GM18867 (cell line): ENCODE measurements around the gene HNRNPUL1.

Experiments
- ATAC-seq: cut with Tn5 transposase; IDR thresholded peaks from one replicate; pipeline ENCODE4 v1.9.1; 2021; ENCODE audit warnings: mild to moderate bottlenecking, moderate library complexity; ENCODE audit not compliant: unreplicated experiment

The HNRNPUL1 gene

DNA sequence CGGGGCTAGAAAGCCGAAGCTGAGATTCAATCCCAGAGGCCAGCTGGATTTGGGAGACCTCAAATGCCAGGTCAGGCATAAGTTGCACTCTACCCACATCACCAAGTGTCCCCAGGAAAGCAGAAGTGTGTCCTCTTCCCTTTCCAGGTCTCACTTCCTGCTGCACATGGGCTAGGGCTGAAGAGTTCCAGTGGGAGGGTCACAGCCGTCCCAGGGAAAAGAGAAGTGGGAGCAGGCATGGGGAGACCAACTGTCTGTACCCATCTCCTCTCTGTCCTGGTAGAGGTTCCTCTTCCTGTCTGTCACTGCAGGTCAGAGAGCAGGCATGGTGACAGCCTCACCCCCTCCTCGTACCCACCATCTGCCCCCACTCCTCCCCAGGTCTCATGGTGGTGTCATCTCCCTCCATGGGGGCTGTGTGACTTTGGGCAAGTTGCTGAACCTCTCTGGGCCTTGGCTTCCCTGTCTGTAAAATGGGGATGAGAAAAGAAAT, 30.4 kb upstream of the HNRNPUL1 start:
- ATAC-seq, result no peak

DNA sequence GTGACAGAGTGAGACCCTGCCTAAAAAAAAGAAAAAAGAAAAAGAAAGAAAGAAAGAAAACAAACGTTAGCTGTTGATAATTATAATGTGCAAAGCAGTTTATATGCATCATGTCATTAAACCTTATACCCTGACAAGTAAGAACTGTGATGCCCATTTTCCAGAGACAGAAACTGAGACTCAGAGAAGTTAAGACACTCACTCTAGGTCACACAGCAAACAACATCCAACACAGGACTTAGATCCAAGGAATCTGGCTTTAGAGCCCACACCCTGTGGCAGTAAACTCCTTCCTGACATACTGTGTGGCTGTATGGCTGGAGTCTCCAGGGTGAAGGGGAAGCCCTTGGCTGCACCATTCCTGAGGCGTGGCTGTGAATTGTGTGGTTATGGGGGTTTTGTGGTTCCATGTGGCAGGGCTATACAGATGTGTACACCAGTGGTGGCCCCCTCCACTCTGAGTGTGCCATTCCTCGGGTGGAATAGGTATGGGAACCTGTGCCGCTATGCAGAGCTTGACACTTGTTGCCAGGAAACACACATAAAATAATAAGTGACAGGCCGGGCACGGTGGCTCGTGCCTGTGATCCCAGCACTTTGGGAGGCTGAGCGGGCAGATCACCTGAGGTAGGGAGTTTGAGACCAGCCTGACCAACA, 29.5 kb upstream of the HNRNPUL1 start:
- no peak for ATAC-seq

DNA sequence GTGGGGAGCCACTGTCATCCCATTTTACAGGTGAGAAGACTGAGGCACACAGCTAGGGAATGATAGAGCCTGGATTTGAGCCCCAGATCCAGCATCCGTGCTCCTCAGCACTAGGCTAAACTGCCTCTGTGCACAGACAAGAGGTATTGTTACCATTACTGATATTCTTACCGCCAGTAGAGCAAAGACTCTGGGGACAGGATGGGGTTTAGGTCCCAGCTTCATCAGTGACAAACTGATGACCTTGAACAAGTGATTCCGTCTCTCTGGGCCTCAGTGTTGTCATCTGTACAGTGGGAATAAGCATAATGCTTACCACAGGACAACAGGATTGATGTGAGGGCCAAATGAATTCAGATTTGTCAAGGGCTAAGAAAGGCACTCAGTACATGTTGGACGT, 28.7 kb upstream of the HNRNPUL1 start:
- ATAC-seq, result no peak

GRCh38 chr19:41238244-41238643, 25.9 kb upstream of the HNRNPUL1 start:
- no peak for ATAC-seq

DNA sequence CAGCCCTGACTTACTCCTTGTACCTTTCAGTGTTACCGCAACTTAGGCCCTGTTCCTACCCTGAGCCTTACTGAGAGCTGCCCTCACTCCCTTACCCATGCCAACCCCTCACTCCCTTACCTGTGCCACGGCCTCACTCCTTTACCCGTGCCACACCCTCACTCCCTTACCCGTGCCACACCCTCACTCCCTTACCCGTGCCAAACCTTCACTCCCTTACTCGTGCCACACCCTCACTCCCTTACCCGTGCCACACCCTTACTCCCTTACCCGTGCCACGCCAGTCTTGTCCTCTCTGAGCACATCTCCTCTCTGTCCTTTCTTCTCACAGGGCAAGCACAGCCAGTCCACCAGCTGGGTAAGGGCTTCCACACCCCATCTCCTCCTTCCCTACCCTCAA, 24.8 kb upstream of the HNRNPUL1 start:
- no peak for ATAC-seq

GRCh38 chr19:41239961-41240574, 24.1 kb upstream of the HNRNPUL1 start:
- no peak for ATAC-seq

- no peak for ATAC-seq
Measured at GRCh38 chr19:41241859-41242258, 22.3 kb upstream of the HNRNPUL1 start.

GRCh38 chr19:41244117-41244516, 20.1 kb upstream of the HNRNPUL1 start:
- ATAC-seq, result no peak

DNA sequence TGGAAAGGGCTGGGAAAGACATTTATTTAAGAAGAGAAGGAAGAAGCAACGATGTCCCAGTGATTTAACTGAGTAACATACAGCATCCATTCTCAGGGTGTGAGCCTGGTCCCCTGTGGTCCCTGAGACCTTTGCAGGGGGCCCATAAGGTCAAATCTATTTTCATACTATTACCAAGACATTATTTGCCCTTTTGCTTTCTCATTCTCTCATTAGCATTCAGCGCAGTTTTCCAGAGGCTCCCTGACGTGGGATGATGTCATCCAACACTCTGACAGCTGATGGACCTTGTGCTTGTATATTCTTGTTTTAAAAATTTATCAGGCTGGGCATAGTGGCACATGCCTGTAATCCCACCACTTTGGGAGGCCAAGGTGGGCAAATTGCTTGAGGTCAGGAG, 18.3 kb upstream of the HNRNPUL1 start:
- no peak for ATAC-seq

DNA sequence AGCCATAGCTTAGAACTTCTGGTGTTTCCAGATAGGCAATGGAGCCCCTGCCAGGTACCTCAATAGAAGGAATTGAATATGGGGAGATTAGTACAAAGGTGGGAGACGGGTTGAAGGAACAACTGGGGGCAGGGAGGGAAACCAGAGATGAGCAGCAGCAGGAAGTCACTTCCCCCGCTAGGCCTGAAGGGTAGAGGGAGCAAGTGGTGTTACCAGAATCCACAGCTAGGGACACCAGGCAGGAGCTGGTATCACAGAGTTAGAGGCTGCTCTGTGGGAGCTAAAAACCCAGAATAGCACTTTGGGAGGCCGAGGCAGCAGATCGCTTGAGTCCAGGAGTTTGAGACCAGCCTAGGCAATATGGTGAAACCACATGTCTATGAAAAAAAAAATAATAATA, 15.3 kb upstream of the HNRNPUL1 start:
- ATAC-seq, result no peak

GRCh38 chr19:41249707-41250423, 14.3 kb upstream of the HNRNPUL1 start:
- no peak for ATAC-seq

DNA sequence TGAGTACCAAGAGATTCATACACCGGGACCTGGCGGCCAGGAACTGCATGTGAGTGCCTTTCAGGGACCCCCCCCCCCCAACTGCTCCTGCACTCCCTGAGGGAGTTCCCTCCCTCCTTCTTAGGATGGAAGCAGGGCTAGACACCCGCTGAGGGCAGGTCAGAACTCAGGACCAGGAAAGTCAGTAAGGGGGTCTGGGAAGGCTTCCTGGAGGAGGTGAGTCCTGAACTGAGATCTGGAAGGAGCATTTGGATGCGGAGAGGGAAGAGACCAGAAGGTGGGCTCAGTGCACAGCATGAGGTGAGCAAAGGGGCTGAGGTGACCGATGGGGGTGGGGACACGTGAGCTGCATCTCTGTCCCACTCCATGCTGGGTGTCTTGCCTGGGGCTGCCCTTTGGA, 10.5 kb upstream of the HNRNPUL1 start:
- ATAC-seq, result no peak

DNA sequence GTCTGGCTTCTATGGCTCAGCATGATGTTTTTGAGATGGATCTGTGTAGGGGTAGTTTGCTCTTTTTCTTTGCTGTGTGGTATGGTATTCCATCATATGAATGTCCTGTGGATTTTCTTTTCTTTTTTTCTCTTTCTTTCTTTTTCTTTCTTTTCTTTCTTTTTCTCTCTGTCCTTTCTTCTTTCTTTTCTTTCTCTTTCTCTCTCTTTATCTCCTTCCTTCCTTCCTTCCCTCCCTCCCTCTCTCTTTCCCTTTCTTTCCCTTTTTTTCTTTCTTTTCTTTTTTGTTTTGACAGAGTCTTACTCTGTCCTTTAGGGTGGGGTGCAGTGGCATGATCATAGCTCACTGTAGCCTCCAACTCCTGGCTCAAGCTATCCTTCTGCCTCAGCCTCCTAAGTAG, 9.0 kb upstream of the HNRNPUL1 start:
- ATAC-seq, result no peak

DNA sequence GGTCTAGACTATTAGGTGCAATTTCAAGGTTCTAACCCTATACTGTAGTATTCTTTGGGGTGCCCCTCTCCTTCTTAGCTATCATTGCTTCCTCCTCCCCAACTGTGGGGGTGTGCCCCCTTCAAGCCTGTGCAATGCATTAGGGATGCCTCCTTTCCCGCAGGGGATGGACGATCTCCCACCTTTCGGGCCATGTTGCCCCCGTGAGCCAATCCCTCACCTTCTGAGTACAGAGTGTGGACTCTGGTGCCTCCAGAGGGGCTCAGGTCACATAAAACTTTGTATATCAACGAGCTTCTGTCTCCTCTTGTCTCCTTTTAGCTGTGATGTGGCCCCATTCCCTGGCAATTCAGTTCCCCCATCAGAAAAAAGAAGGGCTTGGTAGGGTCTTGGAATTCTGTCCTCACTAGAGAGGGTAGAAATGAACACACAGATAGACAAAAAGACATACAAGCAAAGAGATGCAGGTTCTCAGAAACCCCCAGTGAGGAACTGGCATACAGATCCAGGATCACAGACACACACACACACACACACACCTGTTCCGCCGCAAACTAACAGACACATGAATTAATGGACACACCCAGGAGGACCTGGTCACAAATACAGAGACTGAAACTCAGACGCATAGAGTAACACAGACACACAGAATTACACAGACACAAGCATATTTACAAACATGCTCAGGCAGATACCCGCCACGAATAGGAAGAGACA, 2.5 kb upstream of the HNRNPUL1 start:
- ATAC-seq, result no peak

DNA sequence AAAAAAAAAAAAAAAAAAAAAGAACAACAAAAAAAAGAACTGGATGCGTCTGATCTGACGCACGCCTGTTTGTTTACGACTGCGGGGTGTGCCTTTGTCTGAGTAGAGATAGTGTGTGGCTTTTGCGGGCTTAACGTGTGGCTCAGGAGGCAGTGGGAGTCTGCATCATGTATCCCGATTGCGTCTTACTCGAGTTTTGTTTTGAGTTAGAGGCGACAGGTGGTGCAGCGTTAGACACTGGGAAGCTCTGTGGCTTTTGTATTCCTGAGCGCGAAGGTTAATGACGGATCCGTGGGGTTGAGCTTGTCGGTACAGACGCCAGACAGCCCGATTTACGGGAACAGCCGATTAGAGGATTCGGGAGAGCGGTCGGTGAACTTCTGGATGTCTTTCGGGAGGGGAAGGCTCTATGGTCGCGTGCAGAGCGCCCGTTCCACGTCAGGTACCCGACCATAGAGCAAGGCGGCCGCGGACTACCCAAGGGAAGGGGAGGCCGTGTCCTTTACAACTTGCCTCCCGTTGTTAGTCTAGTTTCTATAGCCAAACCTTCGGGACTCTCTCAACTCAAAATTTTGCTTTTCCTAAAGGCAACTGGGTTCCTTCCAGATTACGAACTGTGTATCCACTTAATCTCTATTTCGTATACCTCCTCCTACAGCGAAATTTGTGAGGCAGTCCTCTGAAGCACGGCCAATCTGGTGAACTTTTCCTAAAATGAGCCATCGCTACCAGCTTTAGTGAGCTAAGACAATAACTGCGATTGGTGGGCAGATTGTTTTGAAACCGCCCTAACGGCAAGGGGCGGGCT, 926 bp upstream of the HNRNPUL1 start:
- ATAC-seq, result peak; percentile 5

GRCh38 chr19:41264581-41265394, 616 bp downstream of the HNRNPUL1 start:
- ATAC-seq, result no peak

DNA sequence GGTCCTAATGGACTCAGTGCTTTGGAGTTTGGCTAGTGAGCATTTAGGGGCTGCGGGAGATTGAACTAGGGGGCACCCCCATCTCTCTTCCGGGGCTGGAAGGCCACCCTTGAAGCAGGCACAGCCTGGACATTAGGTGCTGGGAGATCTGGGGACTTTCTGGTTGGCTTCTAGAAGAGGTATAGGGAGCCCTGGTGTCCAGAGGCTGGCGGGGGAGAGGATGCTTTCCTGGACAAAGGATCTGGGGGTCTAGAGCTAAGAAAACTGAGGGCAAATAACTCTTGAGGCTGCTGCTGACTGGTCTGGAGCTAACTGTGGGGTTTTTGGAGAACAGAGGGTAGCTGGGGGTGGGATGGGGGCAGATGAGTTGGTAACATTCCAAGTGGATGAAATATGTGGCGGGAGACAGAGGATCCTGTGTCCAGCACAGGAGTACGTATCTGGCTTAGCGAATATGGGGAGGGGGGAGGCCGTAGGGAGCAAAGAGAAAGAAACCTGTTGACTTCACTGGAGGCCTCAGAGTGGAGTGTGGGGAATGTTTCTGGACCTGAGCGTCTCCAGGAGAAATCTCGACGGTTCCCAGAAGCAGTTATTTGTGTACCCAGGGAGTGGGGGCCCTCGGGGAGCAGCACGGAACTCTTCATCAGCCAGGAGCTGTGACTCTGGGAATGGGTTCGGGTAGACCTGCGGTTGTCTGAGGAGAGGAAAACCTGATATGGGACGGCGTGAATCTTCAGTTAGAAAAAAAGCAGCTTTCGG, 1.4 kb downstream of the HNRNPUL1 start:
- ATAC-seq, result no peak

GRCh38 chr19:41269055-41269454, 4.9 kb downstream of the HNRNPUL1 start:
- ATAC-seq, result no peak

DNA sequence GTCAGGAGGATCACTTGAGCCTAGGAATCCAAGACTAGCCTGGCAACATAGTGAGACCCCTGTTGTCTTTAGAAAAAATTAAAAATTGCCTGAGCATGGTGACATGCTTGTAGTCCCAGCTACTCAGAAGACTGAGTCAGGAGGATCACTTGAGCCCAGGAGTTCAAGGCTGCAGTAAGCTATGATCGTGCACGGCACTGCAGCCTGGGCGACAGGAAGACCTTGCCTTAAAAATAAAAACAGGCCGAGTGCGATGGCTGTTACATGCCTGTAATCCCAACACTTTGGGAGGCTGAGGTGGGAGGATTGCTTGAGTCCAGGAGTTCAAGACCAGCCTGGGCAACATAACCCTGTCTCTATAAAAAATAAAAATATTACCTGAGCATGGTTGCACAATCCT, 5.4 kb downstream of the HNRNPUL1 start:
- ATAC-seq, result no peak
